HG03571 (cell line): ENCODE results near the gene ARR3.
"Not testable (repeated sequence)": the region's sequence is repeated elsewhere in the genome, so short reads cannot be mapped to it uniquely, and the experiment has no call there.

ENCODE experiments used
- ATAC-seq: cut with Tn5 transposase; IDR thresholded peaks from one replicate; pipeline ENCODE4 v1.9.1; 2021; ENCODE audit not compliant: unreplicated experiment

ARR3 gene

DNA sequence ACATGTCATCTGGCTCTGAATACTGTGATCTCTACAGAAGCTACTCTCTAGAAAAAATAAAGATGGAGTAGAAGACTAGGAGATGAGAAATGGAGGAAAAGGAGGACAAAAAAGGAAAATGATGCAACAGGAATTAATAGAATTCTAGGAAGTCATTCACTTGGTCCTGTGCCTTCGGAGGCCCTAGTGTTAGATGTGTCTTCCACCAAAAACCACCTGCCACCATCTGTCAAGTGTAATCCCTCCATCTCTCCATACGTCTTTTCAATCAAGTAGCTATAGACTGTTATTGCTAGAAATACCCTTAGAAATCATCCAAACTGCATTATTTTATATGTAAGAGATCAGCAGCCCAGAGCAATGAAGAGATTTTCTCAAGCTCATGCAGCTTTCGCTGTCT, 10.9 kb downstream of the ARR3 start:
- ATAC-seq = no peak

DNA sequence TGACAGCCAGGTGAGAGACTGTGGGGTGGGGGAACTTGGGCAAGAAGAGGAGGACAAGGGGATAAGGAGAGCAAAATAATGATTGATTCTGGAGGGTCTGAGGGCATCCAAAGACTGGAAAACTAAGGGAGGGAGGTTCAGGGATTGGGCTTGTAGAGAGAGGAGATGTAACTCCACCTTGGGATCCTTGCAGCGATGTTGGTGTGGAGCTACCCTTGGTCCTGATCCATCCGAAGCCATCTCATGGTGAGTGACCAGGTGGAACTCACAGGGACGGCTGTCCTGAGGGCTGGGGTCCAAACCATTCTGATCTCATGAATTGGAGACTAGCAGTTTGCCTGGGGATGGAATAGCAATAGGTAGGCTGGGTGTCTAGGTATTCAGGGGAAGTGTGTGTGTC, 12.4 kb downstream of the ARR3 start:
- ATAC-seq = no peak

DNA sequence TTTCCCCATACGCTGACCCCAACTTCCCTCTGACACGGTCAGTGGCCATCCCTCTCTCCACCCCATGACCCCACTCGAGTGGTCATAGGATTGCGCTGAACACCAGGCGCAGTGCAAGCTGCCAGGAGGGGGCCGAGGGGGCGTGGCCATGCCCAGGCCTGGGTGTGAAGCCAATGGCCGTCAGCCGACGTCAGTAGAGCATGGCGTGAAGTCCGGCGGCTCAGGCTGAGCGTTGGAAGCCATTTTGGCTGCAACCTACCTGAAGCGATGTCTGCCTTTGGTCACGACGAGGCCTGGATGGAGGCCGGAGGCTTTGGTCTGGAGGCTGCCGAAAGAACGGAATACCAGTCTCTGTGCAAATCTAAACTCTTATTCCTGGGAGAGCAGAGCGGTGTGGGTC, 13.8 kb downstream of the ARR3 start, which contains the start of gene RAB41:
TSS of gene RAB41 (plus strand) at position 222 of the 400 bp plus-strand sequence. CDS start at position 268, 46 bp downstream.
- ATAC-seq = no peak

DNA sequence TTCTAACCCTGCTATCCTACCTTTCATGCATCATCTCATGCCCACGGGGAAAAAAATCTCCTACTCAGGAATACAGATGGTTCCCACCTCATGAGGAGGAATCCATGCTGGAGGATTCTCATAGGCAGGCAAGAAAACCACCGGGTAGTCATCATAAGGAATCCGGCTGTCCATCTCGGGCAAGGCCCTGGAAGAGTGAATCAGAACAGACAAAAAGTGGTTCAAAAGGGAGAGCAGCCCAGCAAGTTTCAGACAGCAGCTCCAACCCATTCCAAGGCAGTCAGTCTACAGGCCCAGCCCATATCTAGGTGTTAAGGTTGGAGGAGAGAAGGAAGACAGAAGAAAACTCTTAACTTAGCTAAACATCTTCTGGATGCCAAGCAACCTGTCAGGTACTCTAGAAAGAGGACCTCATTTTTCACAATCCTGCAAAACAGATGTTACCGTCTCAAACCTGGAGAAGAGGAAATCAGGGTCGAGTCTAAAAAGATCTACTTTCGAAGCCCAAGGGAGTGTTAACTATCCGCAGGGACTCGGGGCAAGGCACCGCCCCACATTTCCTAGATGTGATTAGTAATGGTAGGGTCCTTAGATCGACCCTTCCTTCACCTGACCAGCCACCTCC, 21.1 kb downstream of the ARR3 start:
- ATAC-seq = no peak

DNA sequence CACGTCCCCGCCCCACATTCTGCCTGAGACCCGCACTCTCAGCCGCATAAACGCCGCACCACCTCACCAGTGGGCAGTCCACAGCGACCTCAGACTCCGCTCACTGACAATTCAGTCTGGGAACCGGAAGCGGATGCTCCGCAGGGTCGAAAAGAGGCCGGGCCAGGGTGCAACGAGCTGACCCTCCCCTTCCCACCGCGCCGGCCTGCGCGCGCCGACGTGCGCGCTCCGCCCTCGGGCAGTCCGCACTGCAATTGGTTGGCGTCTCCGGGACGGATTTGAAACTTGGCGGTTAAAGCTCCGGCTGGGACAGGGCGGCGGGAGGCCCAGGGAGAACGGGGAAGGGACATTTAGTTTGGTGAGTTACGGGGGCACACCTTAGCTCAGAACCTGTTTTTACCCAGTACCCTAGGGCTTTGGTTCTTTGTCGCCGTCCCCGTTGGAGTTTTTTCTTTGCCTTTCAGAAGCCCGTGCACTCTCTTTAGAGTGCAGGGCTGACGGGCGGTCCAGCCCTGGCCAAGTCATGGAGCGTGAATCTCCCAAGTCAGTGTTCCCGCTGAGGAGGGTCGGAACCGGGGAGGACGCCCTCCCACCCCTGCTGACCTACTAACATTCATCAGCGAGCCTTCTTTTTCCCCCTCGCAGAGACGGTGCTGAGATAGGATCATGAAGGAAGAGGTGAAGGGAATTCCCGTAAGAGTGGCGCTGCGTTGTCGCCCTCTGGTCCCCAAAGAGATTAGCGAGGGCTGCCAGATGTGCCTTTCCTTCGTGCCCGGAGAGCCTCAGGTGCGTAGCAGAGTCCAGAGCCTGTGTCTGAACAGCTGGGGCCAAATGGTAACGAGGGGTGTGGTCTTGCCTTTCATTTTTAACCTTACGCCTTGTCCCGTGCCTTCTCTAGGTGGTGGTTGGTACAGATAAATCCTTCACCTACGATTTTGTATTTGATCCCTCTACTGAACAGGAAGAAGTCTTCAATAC, 21.9 kb downstream of the ARR3 start, which contains the start of the genes KIF4A and PDZD11:
TSS of gene KIF4A (plus strand) at position 312 of the 978 bp plus-strand sequence. CDS start at position 667, 355 bp downstream.
TSS of gene PDZD11 (minus strand) at position 135 of the 978 bp plus-strand sequence. CDS start 586 bp downstream, outside the sequence.
- peak; percentile 92 for ATAC-seq

DNA sequence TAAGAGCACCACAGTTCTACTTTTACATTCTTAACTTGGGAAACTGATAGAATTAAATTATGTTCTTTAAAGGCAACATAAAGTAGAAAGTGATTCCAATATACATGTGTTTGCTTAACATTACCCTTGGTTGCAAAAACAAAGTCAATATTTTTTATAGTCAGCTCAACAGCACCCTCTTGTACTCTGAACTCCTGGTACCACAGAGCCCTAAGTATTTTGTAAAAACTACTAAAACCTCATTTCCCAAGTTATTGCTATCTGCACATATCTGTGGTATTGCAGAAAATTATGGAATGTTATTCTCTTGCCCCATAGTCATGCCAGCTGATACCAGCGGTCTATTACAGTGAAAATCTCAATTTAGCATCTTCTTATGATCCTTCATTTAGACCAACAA, 24.7 kb downstream of the ARR3 start:
- no peak for ATAC-seq

DNA sequence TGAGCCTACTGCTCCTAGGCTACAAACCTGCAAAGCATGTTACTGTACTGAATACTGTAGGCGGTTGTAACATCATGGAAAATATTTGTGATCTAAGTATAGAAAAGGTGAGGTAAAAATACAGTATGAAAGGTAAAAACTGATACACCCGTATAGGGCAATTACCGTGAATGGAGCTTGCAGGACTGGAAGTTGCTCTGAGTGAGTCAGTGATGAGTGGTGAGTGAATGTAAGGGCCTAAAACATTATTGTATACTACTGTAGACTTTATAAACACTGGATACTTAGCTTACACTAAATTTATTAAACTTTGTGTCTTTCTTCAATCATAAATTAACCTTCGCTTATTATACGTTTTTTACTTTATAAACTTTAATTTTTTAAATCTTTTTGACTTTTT, 25.5 kb downstream of the ARR3 start:
- no peak for ATAC-seq

DNA sequence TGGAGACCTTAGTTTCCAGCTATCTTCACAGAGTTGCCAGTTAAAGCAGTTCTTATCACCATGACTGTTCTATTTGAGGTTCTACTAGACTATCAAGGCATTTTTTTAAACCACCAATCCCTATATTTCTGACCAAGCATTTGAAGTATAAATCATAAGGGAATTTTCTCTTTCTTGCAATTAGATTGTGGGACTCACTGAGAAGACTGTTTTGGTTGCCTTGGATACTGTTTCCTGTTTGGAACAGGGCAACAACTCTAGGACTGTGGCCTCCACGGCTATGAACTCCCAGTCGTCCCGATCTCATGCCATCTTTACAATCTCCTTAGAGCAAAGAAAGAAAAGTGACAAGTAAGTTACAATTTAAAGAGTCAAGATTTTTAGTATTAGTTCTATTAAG, 33.6 kb downstream of the ARR3 start:
- ATAC-seq = no peak

DNA sequence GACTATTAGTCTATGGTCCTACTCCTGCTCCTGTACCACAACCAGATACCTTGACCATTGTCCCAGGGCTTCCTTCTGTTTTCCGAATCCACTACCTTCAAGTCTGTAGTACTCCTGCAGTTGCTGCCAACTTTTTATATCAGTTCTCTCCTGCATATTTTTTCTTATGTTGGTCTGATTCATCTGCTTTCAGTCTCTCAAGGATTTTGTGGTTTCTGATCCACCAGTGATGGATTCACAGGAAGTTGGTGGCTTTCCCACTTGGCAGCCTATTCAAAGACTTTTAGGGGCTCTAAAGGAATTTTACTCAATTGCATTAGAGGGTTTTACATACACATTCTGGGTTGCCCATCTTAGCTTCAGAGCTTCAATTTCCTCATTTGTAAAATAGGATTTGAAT, 45.4 kb downstream of the ARR3 start:
- no peak for ATAC-seq

DNA sequence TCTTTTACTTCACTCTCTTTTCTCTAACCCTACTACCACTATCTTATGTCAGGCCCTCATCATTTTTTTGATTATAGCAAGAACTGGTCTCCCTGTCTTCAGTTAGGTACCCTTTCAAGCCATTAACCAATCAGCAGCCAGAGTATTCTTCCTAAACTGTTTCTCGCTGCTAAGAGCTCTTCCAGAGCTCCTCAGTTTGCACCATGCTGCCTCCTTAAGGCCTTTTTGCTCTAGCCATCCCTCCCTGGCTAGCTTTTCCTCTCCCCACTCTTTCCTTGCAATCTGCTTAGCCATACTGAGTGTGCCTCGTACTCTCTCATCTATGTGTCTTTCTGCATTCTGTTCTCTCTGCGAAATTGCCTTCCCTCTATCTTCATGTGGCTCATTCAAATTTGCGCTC, 54.6 kb downstream of the ARR3 start:
- ATAC-seq = no peak

DNA sequence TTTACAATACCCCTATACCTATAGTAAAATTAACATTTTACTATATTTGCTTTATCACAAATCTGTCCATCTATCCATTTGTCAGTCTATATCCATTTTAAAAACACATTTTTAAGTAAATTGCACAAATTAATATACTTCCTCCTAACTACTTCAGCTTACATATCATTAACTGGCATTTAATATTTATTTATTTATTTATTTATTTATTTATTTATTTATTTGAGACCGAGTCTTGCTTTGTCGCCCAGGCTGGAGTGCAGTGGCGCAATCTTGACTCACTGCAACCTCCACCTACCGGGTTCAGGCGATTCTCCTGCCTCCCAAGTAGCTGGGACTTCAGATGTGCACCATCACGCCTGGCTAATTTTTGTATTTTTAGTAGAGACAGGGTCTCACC, 55.5 kb downstream of the ARR3 start:
- not testable (repeated sequence) for ATAC-seq

DNA sequence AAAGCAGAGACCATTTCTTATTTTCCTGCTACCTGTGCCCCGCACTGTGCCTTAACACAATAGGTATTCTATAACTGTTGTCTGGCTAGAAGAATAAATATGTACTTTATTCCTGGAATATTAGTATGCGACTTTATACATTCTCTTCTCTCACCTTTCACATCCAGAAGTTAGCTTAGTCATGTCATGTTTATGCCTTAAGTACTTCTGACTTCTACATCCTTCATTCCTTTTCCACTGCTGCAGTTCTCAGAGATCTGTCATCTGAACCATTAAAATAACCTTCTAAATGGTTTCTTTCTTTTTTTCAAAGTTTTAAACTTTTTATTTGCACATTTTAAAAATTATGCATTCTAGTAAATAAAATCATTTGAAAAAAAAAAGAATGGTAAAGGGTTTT, 56.2 kb downstream of the ARR3 start:
- no peak for ATAC-seq

DNA sequence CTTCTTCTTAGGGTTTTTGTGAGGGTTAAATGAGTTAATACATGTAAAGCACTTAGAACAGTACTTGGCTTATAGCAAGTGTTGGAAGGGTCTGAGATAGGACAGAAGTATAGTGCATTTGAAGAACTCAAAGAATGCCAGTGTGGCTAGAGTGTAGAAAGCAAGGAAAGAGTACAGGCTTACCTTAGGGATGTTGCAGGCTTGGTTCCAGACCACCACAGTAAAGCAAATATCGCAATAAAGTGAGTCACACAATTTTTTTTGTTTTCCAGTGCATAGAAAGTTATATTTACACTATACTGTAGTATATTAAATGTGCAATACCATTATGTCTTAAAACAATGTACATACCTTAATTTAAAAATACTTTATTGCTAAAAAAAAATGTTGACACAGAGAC, 63.0 kb downstream of the ARR3 start:
- no peak for ATAC-seq
